C4-2B (cell line): Measurements from ENCODE around the gene KCNJ1.

ENCODE experiments used
- CTCF ChIP-seq: fragments of 450-650 bp; conservative IDR thresholded peaks from 2 replicates; pipeline ENCODE4 v1.5.1; 2017; ENCODE audit warnings: mild to moderate bottlenecking
- ZFX ChIP-seq: fragments of 450-650 bp; IDR thresholded peaks from 2 replicates; pipeline ENCODE4 v1.6.1; 2017

GRCh38 chr11:128898580-128899344 is 31.7 kb upstream of the KCNJ1 start:
- TF ChIP-seq CTCF: no peak
- TF ChIP-seq ZFX: no peak
